CD4-positive, alpha-beta T cell treated with Interferon gamma for 1 hour (primary cell): Measurements from ENCODE around the gene AMIGO2.
"Not testable (repeated sequence)": the region's sequence is repeated elsewhere in the genome, so short reads cannot be mapped to it uniquely, and the experiment has no call there.

ENCODE experiments used
- DNase-seq: peaks from one replicate; pipeline ENCODE4 v3.0.0-alpha.2; 2020

Gene AMIGO2

GRCh38 chr12:47079468-47079980 is at the start of gene AMIGO2, which contains the start of gene PCED1B:
TSS of gene AMIGO2 (minus strand) at chr12:47079959. CDS start at chr12:47079002, 957 bp downstream.
TSS of gene PCED1B (plus strand) at chr12:47079621. CDS start at chr12:47235064, 155,443 bp downstream.
- DNase-seq = peak; percentile 64

GRCh38 chr12:47126246-47126645 is 46.5 kb upstream of the AMIGO2 start:
- no peak for DNase-seq

- DNase-seq = no peak
Observed at GRCh38 chr12:47124451-47124850, 44.7 kb upstream of the AMIGO2 start.

- DNase-seq = no peak
Observed at GRCh38 chr12:47123730-47124129, 44.0 kb upstream of the AMIGO2 start.

GRCh38 chr12:47122602-47123001 is 42.8 kb upstream of the AMIGO2 start:
- DNase-seq = no peak

GRCh38 chr12:47121146-47121545 is 41.4 kb upstream of the AMIGO2 start:
- DNase-seq = no peak

GRCh38 chr12:47120736-47121135 is 41.0 kb upstream of the AMIGO2 start:
- DNase-seq = no peak

- DNase-seq = not testable (repeated sequence)
Observed at GRCh38 chr12:47117305-47117704, 37.5 kb upstream of the AMIGO2 start.

GRCh38 chr12:47114481-47114892 is 34.7 kb upstream of the AMIGO2 start:
- DNase-seq = no peak

GRCh38 chr12:47112679-47113078 is 32.9 kb upstream of the AMIGO2 start:
- no peak for DNase-seq

- no peak for DNase-seq
Observed at GRCh38 chr12:47111854-47112253, 32.1 kb upstream of the AMIGO2 start.

- DNase-seq = no peak
Observed at GRCh38 chr12:47111392-47111778, 31.6 kb upstream of the AMIGO2 start.

- DNase-seq = no peak
Observed at GRCh38 chr12:47110718-47111391, 31.1 kb upstream of the AMIGO2 start.

GRCh38 chr12:47110011-47110541 is 30.3 kb upstream of the AMIGO2 start:
- DNase-seq = no peak

GRCh38 chr12:47107926-47108325 is 28.2 kb upstream of the AMIGO2 start:
- DNase-seq = no peak

- no peak for DNase-seq
Observed at GRCh38 chr12:47107446-47107845, 27.7 kb upstream of the AMIGO2 start.

GRCh38 chr12:47105914-47106674 is 26.3 kb upstream of the AMIGO2 start:
- no peak for DNase-seq

- no peak for DNase-seq
Observed at GRCh38 chr12:47102845-47103651, 23.3 kb upstream of the AMIGO2 start.

- no peak for DNase-seq
Observed at GRCh38 chr12:47102406-47102805, 22.6 kb upstream of the AMIGO2 start.

GRCh38 chr12:47100160-47100559 is 20.4 kb upstream of the AMIGO2 start:
- no peak for DNase-seq

GRCh38 chr12:47099610-47100009 is 19.9 kb upstream of the AMIGO2 start:
- no peak for DNase-seq

- DNase-seq = no peak
Observed at GRCh38 chr12:47098099-47098498, 18.3 kb upstream of the AMIGO2 start.
